ENCODE measurements around the gene CFAP65. TPM values are rescaled to one million over a fixed set of nuclear protein-coding genes. Genes with fewer than 3 reads are reported as not detected.

CFAP65 gene
- total and polyA plus RNA-seq, 9 of the 15 experiments (the other 6 are each of a cell fraction or from before 2014, with no cell fraction given): not detected

DNA sequence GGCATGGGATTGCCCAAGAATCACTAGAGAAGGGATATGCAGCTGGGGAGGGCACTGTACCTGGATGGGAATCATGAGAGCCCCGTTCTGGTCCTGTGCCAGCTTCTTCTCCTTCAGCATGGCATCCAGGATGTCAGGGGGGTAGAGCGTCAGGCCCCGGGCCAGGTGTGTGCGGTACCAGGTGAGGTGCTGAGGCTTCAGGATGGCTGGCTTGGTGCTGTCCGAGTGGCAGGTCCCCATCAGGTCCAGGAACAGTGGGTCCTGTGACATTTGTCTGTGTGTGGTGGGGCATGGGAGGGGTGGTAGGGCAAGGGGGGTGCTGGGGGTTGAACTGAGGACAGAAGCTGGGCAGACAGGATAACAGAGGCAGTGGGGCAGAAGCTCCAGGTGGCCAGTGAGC, 13.2 kb downstream of the CFAP65 start:
- in situ Hi-C loops (cut with MboI) (loop anchor here (10.0 kb wide), 1 partner anchor 127 kb away; no protein-coding TSS in a partner anchor), intact Hi-C loops (cut with micrococcal nuclease) (loop anchor here (2.0 kb wide), 1 partner anchor 127 kb away; no protein-coding TSS in a partner anchor)
- TF ChIP-seq POU5F1 (IDR thresholded peaks at IDR 0.05; ENCODE audit: borderline replicate concordance, low read depth, low read length, partially characterized antibody) (no peak), RFX7 (CRISPR knock-in tag; IDR thresholded peaks at IDR 0.05) (no peak), ZNF766 (CRISPR knock-in tag; conservative IDR thresholded peaks at IDR 0.05) (no peak), USF2 (CRISPR knock-in tag; IDR thresholded peaks at IDR 0.05) (no peak), ZNF589 (CRISPR knock-in tag; IDR thresholded peaks at IDR 0.05; ENCODE audit: low read depth) (no peak)
- TF ChIP-seq, protein P1, sequence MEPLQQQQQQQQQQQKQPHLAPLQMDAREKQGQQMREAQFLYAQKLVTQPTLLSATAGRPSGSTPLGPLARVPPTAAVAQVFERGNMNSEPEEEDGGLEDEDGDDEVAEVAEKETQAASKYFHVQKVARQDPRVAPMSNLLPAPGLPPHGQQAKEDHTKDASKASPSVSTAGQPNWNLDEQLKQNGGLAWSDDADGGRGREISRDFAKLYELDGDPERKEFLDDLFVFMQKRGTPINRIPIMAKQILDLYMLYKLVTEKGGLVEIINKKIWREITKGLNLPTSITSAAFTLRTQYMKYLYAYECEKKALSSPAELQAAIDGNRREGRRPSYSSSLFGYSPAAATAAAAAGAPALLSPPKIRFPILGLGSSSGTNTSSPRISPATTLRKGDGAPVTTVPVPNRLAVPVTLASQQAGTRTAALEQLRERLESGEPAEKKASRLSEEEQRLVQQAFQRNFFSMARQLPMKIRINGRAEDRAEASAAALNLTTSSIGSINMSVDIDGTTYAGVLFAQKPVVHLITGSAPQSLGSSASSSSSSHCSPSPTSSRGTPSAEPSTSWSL (CRISPR knock-in tag; IDR thresholded peaks at IDR 0.05; ENCODE audit: borderline replicate concordance): no peak
- ATAC-seq (no peak), DNase-seq (ENCODE audit: extremely low read depth in 1 of 4, low spot score in 3 of 4) (no peak), FAIRE-seq (no peak)
- no peak overlapping the region for H3K4me3 ChIP-seq
- CTCF ChIA-PET (ENCODE audit: low intra/inter-chr PET ratio): interaction anchor here (0.7 to 3.8 kb wide), 2 partner anchors 91 to 127 kb away, joined by 3 to 31 read pairs; no protein-coding TSS in a partner anchor
- peaks cover 5 to 61% of the 10 kb centered on the region in 2 experiments; a peak in 4 of 5 replicates for H3K27me3 ChIP-seq (ENCODE audit: control insufficient read depth in 2 of 2, insufficient read depth in 2 of 2, low read length in 2 of 2)
- H3K4me1 ChIP-seq (replicated peaks in 1 of 2; ENCODE audit: control insufficient read depth in 2 of 2, insufficient read depth in 2 of 2, low read length in 2 of 2): peaks cover 0 to 4% of the 10 kb centered on the region in 2 experiments; a peak in 1 of 5 replicates
- no peaks in the 10 kb centered on the region for H3K9me3 ChIP-seq (replicated peaks; ENCODE audit: control insufficient read depth, insufficient read depth, low read depth, low read length)
- no peaks in the 10 kb centered on the region for H3K79me2 ChIP-seq (ENCODE audit: control insufficient read depth, insufficient read depth, low read length)
- no peaks in the 10 kb centered on the region; the same call in 1 of the 2 replicates for H4K20me1 ChIP-seq (replicated peaks; ENCODE audit: control insufficient read depth, insufficient read depth, low read length)
- 0% methylated on average over 4 of the region's 5 CpGs for WGBS (ENCODE audit: insufficient coverage, low coverage, missing lambda C conversion rate)
- H3K4me2 ChIP-seq (ENCODE audit: insufficient read depth, low read length): no peak overlapping the region
- no TSS peak for BruUV-seq (replicated peaks)
- POLR2A ChIA-PET: interaction anchor here (0.6 to 1.2 kb wide), 2 partner anchors 13 to 176 kb away, joined by 3 to 4 read pairs; partner anchors contain the start of gene CFAP65
- no peak overlapping the region for H2AFZ ChIP-seq (ENCODE audit: low read depth, low read length)
- H3K9ac ChIP-seq (ENCODE audit: insufficient read depth in 1 of 2, low read depth in 2 of 2, low read length in 2 of 2): no peak overlapping the region
- H3K27ac ChIP-seq (ENCODE audit: extremely low read depth, low read depth, low read length): no peak overlapping the region
- no peaks in the 10 kb centered on the region for H3K36me3 ChIP-seq (ENCODE audit: control insufficient read depth, insufficient read depth, low read length)
- no peaks in the 10 kb centered on the region for H3K9me1 ChIP-seq (ENCODE audit: control insufficient read depth, insufficient read depth, low read length)

Data from K562 (cell line).